ENCODE results near the gene ORC3.

- TF ChIP-seq GATA3 (IDR thresholded peaks at IDR 0.05; ENCODE audit: low read depth, low read length): no peak
- TF ChIP-seq GATA2 (IDR thresholded peaks at IDR 0.05; ENCODE audit: low read depth, low read length): no peak
Measured at GRCh38 chr6:87641065-87641692, 51.2 kb downstream of the ORC3 start.
